GM21786 (cell line): ENCODE measurements around the gene ARHGAP27.

Experiments
- ATAC-seq: cut with Tn5 transposase; IDR thresholded peaks from one replicate; pipeline ENCODE4 v1.9.1; 2021; ENCODE audit not compliant: unreplicated experiment

The ARHGAP27 gene

DNA sequence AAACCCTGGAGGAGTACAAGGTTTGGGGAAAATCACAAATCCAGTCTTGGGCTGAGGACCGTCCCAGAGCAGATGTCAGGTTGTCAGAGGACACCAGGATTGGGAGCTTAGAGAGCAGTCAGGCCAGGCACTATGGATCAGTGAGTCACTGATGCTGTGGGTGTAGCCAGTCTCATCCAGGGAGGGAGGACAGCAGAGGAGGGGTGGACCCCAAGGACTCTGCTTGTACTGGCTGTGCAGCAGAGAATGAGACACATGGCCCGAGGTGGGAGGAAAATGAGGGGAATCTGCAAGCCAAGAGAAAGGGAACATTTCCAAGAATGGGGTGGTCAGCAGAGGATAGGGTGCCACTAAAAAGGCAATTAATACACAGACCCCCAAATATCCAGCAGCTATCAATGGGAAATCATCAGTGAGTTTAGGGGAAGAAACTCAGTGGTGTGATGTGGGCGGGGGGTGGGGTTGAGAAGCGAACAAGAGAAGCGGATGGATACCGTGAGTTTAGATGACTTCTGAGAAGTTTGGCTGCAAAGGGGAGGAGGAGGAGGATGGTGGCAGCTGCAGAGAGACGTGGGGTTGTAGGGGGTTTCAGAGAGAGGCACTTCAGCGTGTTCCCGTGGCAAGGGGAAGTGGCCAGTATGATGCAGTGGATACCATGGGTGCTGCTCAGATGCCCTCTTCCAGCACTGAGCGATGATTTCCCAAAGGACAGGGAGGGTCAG, 43.9 kb downstream of the ARHGAP27 start:
- no peak for ATAC-seq

GRCh38 chr17:45387739-45388138, 44.9 kb downstream of the ARHGAP27 start:
- no peak for ATAC-seq

GRCh38 chr17:45386178-45386577, 46.5 kb downstream of the ARHGAP27 start:
- no peak for ATAC-seq

GRCh38 chr17:45385331-45385997, 47.2 kb downstream of the ARHGAP27 start:
- no peak for ATAC-seq

DNA sequence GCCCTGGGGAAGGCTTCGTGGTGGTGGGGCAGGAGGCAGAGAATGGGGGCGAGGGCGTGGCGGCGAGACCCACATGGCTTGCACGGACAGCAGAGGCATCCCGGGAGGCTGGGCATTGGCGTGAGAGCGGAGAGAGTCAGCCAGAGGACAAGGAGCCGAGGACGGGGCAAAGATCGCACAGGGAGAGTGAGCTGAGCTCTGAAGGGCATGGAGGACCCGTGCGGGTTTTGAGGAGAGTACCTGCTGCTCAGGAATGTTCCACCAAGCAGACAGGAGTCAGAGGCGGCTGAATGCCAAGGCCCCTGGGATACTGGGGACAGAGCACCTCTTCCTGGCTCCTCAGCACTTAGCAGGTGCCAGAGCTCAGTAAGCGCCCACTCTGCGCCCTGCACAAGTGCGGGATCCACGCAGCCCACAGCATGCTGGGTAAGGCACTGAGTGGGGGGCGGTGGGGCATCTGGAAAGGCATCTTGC, 47.8 kb downstream of the ARHGAP27 start:
- ATAC-seq, result no peak

DNA sequence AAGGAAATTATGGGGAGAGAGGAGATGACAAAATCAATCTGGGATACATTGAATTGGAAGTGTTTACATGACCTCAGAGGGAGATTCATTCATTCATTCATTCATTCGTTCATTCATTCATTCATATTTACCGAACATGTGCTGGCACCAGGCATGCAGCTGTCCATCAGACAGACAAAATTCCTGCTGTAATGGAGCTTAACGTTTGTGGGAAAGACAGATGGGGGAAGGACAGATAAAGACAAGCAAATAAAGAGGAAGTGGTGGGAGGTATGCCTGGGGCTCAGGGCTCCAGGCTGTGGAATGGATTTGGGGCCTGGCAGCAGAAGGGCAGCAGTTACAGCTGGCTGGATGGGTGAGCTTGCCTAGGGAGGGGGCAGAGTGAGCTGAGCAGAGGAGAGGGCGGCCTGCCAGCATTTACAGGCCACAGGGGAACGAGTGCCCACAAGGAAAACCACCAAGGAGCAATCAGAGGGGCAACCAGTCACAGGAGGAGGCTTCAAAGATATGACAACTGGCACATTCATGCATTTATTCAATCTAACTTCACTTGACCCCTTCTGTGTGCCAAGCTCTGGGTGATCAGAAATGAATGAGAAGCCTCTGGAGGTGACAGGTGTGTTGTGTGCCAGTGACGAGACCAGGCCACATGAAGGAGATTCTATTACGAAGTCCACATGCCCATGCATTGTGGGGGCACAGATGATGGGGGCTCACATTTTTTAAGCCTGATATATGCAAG, 48.5 kb downstream of the ARHGAP27 start:
- no peak for ATAC-seq

GRCh38 chr17:45383003-45383402, 49.7 kb downstream of the ARHGAP27 start:
- no peak for ATAC-seq

- no peak for ATAC-seq
Observed at GRCh38 chr17:45382226-45382625, 50.4 kb downstream of the ARHGAP27 start.

GRCh38 chr17:45380991-45381390, 51.7 kb downstream of the ARHGAP27 start:
- no peak for ATAC-seq

- ATAC-seq, result no peak
Observed at GRCh38 chr17:45380046-45380765, 52.5 kb downstream of the ARHGAP27 start.

- ATAC-seq, result no peak
Observed at GRCh38 chr17:45377401-45377800, 55.3 kb downstream of the ARHGAP27 start.

- ATAC-seq, result no peak
Observed at GRCh38 chr17:45376171-45377005, 56.3 kb downstream of the ARHGAP27 start.

- ATAC-seq, result no peak
Observed at GRCh38 chr17:45374501-45374900, 58.2 kb downstream of the ARHGAP27 start.

GRCh38 chr17:45372325-45372869, 60.3 kb downstream of the ARHGAP27 start:
- ATAC-seq, result no peak

DNA sequence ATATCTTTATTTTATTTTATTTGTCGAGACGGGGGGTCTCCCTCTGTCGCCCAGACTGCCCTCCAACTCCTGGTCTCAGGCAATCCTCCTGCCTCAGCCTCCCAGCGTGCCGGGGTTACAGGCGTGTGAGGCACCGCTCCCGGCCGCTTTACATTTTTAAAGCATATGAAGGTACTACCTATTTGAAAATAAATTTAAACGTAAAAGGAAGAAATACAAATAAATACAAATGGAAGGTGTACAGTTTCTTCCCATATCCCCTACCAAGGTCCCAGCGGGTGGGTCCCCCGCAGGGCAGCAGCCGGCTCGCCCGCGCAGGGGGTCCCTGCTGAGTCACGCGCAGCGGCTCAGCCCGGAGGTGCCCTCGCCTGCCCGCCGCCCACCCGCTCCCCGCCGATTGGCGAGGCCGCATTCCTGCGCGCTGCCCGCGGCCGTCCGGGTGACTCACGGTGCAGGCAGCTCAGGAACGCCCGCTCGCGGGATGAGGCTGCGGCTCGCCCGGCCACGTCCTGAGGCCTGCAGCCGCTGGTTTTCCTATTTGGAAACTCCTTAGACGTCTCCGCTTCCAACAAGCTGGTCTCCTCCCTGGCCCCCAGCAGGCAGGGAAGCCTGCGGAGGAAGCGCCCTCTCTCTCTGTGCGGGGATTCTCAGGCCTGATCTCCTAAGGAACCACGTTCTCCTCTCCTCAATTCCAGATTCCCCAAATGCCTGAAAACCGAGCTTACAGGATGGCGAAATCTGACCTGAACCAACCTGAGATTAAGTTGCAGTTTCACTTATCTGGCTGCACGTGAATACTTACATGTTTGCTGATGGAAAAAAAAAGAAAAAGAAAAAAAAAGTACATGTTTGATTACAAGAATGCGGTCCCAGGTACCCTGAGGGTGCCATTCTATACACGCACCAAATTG, 61.0 kb downstream of the ARHGAP27 start:
- ATAC-seq, result no peak

GRCh38 chr17:45370949-45371413, 61.7 kb downstream of the ARHGAP27 start:
- ATAC-seq, result no peak

GRCh38 chr17:45369421-45369820, 63.2 kb downstream of the ARHGAP27 start:
- no peak for ATAC-seq

DNA sequence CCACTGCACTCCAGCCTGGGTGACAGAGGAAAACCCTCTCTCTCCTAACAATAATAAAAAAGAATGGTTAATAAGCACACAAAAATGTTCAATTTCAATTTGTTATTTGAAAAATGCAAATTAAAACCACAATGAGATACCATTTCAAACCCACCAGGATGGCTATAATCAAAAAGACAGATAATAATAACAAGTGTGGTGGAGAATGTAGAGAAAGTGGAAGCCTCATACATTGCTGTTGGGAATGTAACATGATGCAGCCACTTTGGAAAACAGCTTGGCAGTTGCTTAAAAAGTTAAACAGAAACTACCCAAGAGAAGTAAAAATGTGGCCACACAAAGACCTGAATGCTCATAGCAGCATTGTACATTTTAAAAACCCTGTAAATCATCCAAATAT, 64.0 kb downstream of the ARHGAP27 start:
- no peak for ATAC-seq

- no peak for ATAC-seq
Observed at GRCh38 chr17:45367216-45367615, 65.5 kb downstream of the ARHGAP27 start.
